HCT116 (cell line): Measurements from ENCODE around the gene PACRGL. TPM values are rescaled to one million over a fixed set of nuclear protein-coding genes. Genes with fewer than 3 reads are reported as not detected.

ENCODE experiments used
- ATAC-seq: fragments of 200-7000 bp; cut with Tn5 transposase; 2 replicates; pipeline ENCODE4 v1.9.1; 2020; ENCODE audit warnings: mild to moderate bottlenecking, moderate library complexity
- BruUV-seq: library from RNA; stranded (reverse); fragments of 400-500 nt; replicated peaks from 2 replicates; lab custom pipeline; 2021; lab: Mats Ljungman, UMichigan
- CTCF ChIA-PET: fragments of 300-600 bp; sonication (Branson Sonifier 250); formaldehyde crosslinking; loops from one replicate; lab custom pipeline; 2021; ENCODE audit warnings: antibody characterized with exemption; lab: Charles Lee
- POLR2A ChIA-PET: fragments of 300-600, 350-600 bp; sonication (Branson Sonifier 250); formaldehyde crosslinking; loops from one replicate; lab custom pipeline; 2021; ENCODE audit warnings: antibody characterized with exemption; lab: Charles Lee
- RAD21 ChIA-PET, 2 experiments: fragments of 300-600 bp; sonication (Branson Sonifier 250); formaldehyde crosslinking; loops; one replicate each; lab custom pipeline; 2023; ENCODE audit warnings: low total read pairs in 2 of 2; ENCODE audit not compliant: uncharacterized antibody in 2 of 2, unreplicated experiment in 2 of 2, low non-redundant PET in 1 of 2; lab: Charles Lee
- DNase-seq: peaks from one replicate; pipeline ENCODE4 v3.0.0-alpha.2; 2010; ENCODE audit warnings: low read depth, low spot score
- H2AFZ ChIP-seq: fragments of 200-600 bp; shearing (Covaris generic), sonication (generic); 2 replicates; pipeline ENCODE4 v1.6.1; 2017; ENCODE audit warnings: low read depth, mixed run types, mixed read lengths, antibody characterized with exemption, low read length; ENCODE audit not compliant: poor library complexity, severe bottlenecking
- H3K27ac ChIP-seq: 2 replicates; pipeline ENCODE4 v1.5.1; 2012; ENCODE audit warnings: low read depth, low read length
- H3K27me3 ChIP-seq: fragments of 200-600 bp; sonication (generic); 2 replicates; pipeline ENCODE4 v1.6.1; 2016; ENCODE audit warnings: mixed run types, low read length, mixed read lengths; ENCODE audit not compliant: insufficient read depth
- H3K36me3 ChIP-seq, 2 experiments: fragments of 200-500 bp in 1 of 2; fragments of 200-600 bp in 1 of 2; sonication (Bioruptor generic) in 1 of 2; sonication (generic) in 1 of 2; 2 replicates each; pipeline versions ENCODE4 v1.5.1 to v1.6.1; 2014 to 2016; ENCODE audit warnings: low read length in 2 of 2, inconsistent platforms in 1 of 2, mixed read lengths in 1 of 2, mixed run types in 1 of 2; ENCODE audit not compliant: insufficient read depth in 2 of 2, control insufficient read depth in 1 of 2
- H3K4me1 ChIP-seq, 2 experiments: fragments of 200-600 bp in 1 of 2; sonication (generic) in 1 of 2; 2 replicates each; pipeline versions ENCODE4 v1.5.1 to v1.6.1; 2012 to 2017; ENCODE audit warnings: low read length in 2 of 2, inconsistent platforms in 1 of 2, mild to moderate bottlenecking in 1 of 2, mixed read lengths in 1 of 2, mixed run types in 1 of 2, moderate library complexity in 1 of 2; ENCODE audit not compliant: insufficient read depth in 2 of 2, control insufficient read depth in 1 of 2
- H3K4me2 ChIP-seq: fragments of 200-600 bp; sonication (generic); 2 replicates; pipeline ENCODE4 v1.6.1; 2017; ENCODE audit warnings: mixed run types, low read length, mixed read lengths
- H3K4me3 ChIP-seq, 2 experiments: fragments of 200-600 bp in 1 of 2; sonication (generic) in 1 of 2; replicated peaks in 1 of 2; 2 replicates each; pipeline ENCODE4 v1.5.1; 2011 to 2016; ENCODE audit warnings: low read length in 2 of 2, control low read depth in 1 of 2, low read depth in 1 of 2, mild to moderate bottlenecking in 1 of 2, mixed read lengths in 1 of 2, mixed run types in 1 of 2
- H3K79me2 ChIP-seq: fragments of 200-600 bp; sonication (generic); 2 replicates; pipeline ENCODE4 v1.6.1; 2017; ENCODE audit warnings: mild to moderate bottlenecking, mixed run types, low read length, moderate library complexity, mixed read lengths; ENCODE audit not compliant: insufficient read depth
- H3K9ac ChIP-seq: fragments of 200-600 bp; sonication (generic); 2 replicates; pipeline ENCODE4 v1.6.1; 2016; ENCODE audit warnings: low read length, mixed read lengths
- H3K9me2 ChIP-seq: fragments of 200-600 bp; sonication (generic), shearing (Covaris generic); 2 replicates; pipeline ENCODE4 v1.6.1; 2017; ENCODE audit warnings: mixed run types, mild to moderate bottlenecking, moderate library complexity; ENCODE audit not compliant: insufficient read depth
- H3K9me3 ChIP-seq, 2 experiments: fragments of 200-500 bp in 1 of 2; fragments of 200-600 bp in 1 of 2; sonication (Bioruptor generic) in 1 of 2; sonication (generic) in 1 of 2; 2 replicates each; pipeline ENCODE4 v1.6.1; 2014 to 2017; ENCODE audit warnings: low read length in 2 of 2, mixed read lengths in 2 of 2, inconsistent platforms in 1 of 2, low read depth in 1 of 2, mild to moderate bottlenecking in 1 of 2, mixed run types in 1 of 2, moderate library complexity in 1 of 2; ENCODE audit not compliant: control insufficient read depth in 1 of 2, insufficient read depth in 1 of 2
- H4K20me1 ChIP-seq: fragments of 200-600 bp; sonication (generic), shearing (Covaris generic); 2 replicates; pipeline ENCODE4 v1.6.1; 2017; ENCODE audit warnings: mixed run types, mild to moderate bottlenecking, moderate library complexity; ENCODE audit not compliant: insufficient read depth
- CBX3 ChIP-seq: IDR thresholded peaks from 2 replicates; pipeline ENCODE4 v1.6.1; 2012; ENCODE audit warnings: low read depth
- EGR1 ChIP-seq: IDR thresholded peaks from 2 replicates; pipeline ENCODE4 v1.6.1; 2012; ENCODE audit warnings: low read depth
- ELF1 ChIP-seq: IDR thresholded peaks from 2 replicates; pipeline ENCODE4 v1.6.1; 2012; ENCODE audit warnings: low read depth, borderline replicate concordance
- EZH2 ChIP-seq: fragments of 200-600 bp; sonication (generic); IDR thresholded peaks from 2 replicates; pipeline ENCODE4 v1.6.1; 2017; ENCODE audit warnings: antibody characterized with exemption, mixed run types
- FOSL1 ChIP-seq: IDR thresholded peaks from 2 replicates; pipeline ENCODE4 v1.6.1; 2012; ENCODE audit warnings: low read depth
- JUND ChIP-seq: IDR thresholded peaks from 2 replicates; pipeline ENCODE4 v1.6.1; 2012
- MAX ChIP-seq: IDR thresholded peaks from 2 replicates; pipeline ENCODE4 v1.6.1; 2012
- POLR2AphosphoS5 ChIP-seq: IDR thresholded peaks from 2 replicates; pipeline ENCODE4 v1.6.1; 2011; ENCODE audit warnings: mild to moderate bottlenecking, low read depth, low read length, moderate library complexity
- RAD21 ChIP-seq: IDR thresholded peaks from 2 replicates; pipeline ENCODE4 v1.6.1; 2012; ENCODE audit warnings: low read depth, mild to moderate bottlenecking
- SIN3A ChIP-seq: IDR thresholded peaks from 2 replicates; pipeline ENCODE4 v1.6.1; 2012; ENCODE audit warnings: low read depth
- SRF ChIP-seq: IDR thresholded peaks from 2 replicates; pipeline ENCODE4 v1.6.1; 2012; ENCODE audit warnings: low read depth
- TCF7L2 ChIP-seq: IDR thresholded peaks from 2 replicates; pipeline ENCODE4 v1.7.0; 2011; ENCODE audit warnings: borderline replicate concordance, inconsistent platforms; ENCODE audit not compliant: insufficient read depth, insufficient read length; ENCODE audit errors: extremely low read depth
- YY1 ChIP-seq: IDR thresholded peaks from 2 replicates; pipeline ENCODE4 v1.6.1; 2011; ENCODE audit warnings: low read length, low read depth, moderate library complexity, mild to moderate bottlenecking; ENCODE audit not compliant: insufficient replicate concordance; ENCODE audit errors: extremely low read depth
- ZBTB33 ChIP-seq: IDR thresholded peaks from 2 replicates; pipeline ENCODE4 v1.6.1; 2011; ENCODE audit warnings: mild to moderate bottlenecking, low read length, moderate library complexity; ENCODE audit not compliant: insufficient replicate concordance; ENCODE audit errors: extremely low read depth
- ZFX ChIP-seq: fragments of 450-650 bp; IDR thresholded peaks from 2 replicates; pipeline ENCODE4 v1.6.1; 2017
- ZNF274 ChIP-seq: fragments of 200-500 bp; sonication (Bioruptor generic); IDR thresholded peaks from 2 replicates; pipeline ENCODE4 v1.6.1; 2014; ENCODE audit warnings: mild to moderate bottlenecking, low read depth, low read length, inconsistent platforms
- intact Hi-C: fragments of 100-400 bp; cut with micrococcal nuclease; formaldehyde crosslinking; loops from 2 replicates; pipeline ENCODE4 v1.10.0; 2022
- total RNA-seq: library from RNA; stranded (reverse); gene quantifications from one replicate; pipeline ENCODE4 v1.2.1, GENCODE V29; 2021; ENCODE audit not compliant: unreplicated experiment
- TF ChIP-seq, protein P1 (sequence below): IDR thresholded peaks from 2 replicates; pipeline ENCODE4 v1.6.1; 2012; ENCODE audit warnings: low read depth

Gene PACRGL
- total RNA-seq, 1 experiment from 2014 or later = 26.4 TPM

DNA sequence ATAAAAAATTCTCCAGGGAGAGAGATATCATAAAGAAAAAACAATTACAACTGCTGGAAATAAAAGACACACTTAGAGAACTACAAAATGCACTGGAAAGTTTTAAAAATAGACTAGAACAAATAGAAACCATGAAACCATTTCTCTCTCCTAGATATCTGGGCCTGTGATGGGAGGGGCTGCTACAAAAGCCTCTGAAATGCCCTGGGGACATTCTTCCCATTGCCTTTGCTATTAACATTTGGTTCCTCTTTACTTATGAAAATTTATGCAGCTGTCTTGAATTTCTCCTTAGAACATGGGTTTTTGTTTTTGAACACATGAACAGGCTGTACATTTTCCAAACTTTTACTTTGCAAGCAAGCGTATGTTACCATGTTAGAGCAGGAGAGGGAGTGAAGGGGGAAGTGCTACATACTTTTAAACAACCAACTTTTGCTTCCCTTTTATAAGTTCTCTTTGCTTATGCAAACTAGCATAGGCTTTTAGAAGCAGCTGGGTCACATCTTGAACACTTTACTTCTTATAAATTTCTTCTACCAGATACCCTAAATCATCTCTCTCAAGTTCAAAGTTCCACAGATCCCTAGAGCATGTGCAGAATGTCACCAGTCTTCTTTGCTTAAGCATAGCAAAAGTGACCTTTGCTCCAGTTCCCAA is 47.9 kb upstream of the PACRGL start:
- Histone ChIP-seq H3K27me3 (peaks cover 1% of the 10 kb centered on the region), H3K79me2 (no peaks in the 10 kb centered on the region), H3K4me2 (no peak overlapping the region), H3K4me3 (no peak overlapping the region), H3K27ac (no peak overlapping the region), H3K4me1 (no peaks in the 10 kb centered on the region), H3K9me3 (no peaks in the 10 kb centered on the region), H4K20me1 (no peaks in the 10 kb centered on the region), H2AFZ (no peak overlapping the region), H3K36me3 (no peaks in the 10 kb centered on the region), H3K9ac (no peak overlapping the region), H3K9me2 (no peaks in the 10 kb centered on the region)
- no TSS peak for BruUV-seq
- DNase-seq (no peak), ATAC-seq (no peak)
- TF ChIP-seq TCF7L2 (no peak), POLR2AphosphoS5 (no peak), ZFX (no peak), ZBTB33 (no peak), EZH2 (no peak), SRF (no peak), FOSL1 (no peak), YY1 (no peak), EGR1 (no peak), CBX3 (no peak), RAD21 (no peak), ELF1 (no peak), ZNF274 (no peak), MAX (no peak), JUND (no peak), SIN3A (no peak)
- TF ChIP-seq, protein P1, sequence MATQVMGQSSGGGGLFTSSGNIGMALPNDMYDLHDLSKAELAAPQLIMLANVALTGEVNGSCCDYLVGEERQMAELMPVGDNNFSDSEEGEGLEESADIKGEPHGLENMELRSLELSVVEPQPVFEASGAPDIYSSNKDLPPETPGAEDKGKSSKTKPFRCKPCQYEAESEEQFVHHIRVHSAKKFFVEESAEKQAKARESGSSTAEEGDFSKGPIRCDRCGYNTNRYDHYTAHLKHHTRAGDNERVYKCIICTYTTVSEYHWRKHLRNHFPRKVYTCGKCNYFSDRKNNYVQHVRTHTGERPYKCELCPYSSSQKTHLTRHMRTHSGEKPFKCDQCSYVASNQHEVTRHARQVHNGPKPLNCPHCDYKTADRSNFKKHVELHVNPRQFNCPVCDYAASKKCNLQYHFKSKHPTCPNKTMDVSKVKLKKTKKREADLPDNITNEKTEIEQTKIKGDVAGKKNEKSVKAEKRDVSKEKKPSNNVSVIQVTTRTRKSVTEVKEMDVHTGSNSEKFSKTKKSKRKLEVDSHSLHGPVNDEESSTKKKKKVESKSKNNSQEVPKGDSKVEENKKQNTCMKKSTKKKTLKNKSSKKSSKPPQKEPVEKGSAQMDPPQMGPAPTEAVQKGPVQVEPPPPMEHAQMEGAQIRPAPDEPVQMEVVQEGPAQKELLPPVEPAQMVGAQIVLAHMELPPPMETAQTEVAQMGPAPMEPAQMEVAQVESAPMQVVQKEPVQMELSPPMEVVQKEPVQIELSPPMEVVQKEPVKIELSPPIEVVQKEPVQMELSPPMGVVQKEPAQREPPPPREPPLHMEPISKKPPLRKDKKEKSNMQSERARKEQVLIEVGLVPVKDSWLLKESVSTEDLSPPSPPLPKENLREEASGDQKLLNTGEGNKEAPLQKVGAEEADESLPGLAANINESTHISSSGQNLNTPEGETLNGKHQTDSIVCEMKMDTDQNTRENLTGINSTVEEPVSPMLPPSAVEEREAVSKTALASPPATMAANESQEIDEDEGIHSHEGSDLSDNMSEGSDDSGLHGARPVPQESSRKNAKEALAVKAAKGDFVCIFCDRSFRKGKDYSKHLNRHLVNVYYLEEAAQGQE = no peak
- CTCF ChIA-PET = no interaction called here
- POLR2A ChIA-PET = no interaction called here
- RAD21 ChIA-PET = no interaction called here
- intact Hi-C loops = no loop called here
